Measurements from ENCODE around the gene LBX1.

- no peak for TF ChIP-seq CTCF (IDR thresholded peaks at IDR 0.05)
- no peak for TF ChIP-seq POLR2A (IDR thresholded peaks at IDR 0.05)
These were observed 11.6 kb downstream of the LBX1 start for GRCh38 chr10:101217450-101218281.
